GM04504 (cell line): ENCODE data around the gene PBRM1.

Experiments
- DNase-seq: peaks from one replicate; pipeline ENCODE4 v3.0.0-alpha.2; 2012; ENCODE audit warnings: low read depth

The PBRM1 gene

DNA sequence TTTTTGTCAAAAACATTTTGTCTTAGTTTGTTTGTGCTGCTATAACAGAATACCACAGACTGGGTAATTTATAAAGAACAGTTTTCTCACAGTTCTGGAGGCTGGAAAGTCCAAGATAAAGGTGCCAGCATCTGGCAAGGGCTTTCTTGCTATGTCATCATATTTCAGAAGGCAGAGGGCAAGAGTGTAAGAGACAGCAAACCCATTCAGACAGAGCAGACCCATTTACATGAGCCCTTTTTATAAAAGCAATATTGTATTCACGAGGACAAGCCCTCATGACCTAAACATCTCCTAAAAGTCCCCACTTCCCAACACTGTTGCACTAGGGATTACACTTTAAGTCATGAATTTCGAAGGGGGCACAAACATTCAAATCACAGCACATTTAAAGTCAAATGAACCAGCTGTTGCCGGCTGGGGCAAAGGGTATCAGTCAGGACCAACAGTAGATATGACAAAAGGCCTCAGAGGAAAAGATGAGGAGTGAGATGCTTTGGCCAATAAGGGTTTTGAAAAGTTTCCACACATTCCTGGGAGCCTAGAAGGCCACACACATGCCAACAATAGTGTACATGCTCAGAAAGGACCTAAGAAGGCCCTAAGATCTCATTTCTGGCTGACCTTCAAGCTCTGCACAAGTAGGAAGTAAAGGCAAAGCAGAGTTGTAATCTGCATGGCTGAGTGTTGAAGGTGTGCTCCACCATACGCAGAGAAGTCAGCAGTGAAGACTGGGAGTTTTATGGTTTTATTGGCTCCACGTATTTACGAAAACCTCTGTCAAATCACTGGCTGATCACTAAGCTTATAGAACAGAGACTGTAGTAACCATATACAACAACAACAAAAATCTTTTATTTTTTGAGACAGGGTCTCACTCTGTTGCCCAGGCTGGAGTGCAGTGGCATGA lies 111.4 kb downstream of the PBRM1 start:
- DNase-seq: no peak

DNA sequence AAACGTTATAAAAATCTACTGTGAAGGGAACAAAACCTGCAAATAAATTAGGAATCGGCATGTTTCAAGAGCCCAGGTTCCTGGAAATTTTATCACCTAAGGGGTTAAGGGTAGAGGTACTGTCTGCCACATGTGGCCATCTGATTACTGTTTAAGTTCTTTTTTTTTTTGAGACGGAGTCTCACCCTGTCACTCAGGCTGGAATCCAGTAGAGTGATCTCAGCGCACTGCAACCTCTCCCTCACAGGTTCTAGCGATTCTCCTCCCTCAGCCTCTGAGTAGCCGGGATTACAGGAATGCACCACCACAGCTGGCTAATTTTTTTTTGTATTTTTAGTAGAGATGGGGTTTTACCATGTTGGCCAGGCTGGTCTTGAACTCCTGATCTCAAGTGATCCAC lies 113.5 kb downstream of the PBRM1 start:
- DNase-seq: no peak

DNA sequence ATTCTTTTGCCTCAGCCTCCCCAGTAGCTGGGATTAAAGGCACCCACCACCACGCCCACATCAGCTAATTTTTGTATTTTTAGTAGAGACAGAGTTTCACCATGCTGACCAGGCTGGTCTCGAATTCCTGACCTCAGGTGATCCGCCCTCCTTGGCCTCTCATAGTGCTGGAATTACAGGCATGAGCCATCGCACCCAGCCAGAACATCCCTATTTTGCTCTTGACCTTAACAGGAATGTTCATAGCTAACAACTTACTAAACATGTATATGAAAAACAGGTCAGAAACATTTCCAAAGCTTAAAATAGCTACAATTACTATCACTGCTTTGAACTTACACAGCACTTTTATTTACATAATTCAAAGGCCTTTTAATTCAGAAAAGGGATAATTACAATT lies 115.6 kb downstream of the PBRM1 start:
- DNase-seq: no peak

DNA sequence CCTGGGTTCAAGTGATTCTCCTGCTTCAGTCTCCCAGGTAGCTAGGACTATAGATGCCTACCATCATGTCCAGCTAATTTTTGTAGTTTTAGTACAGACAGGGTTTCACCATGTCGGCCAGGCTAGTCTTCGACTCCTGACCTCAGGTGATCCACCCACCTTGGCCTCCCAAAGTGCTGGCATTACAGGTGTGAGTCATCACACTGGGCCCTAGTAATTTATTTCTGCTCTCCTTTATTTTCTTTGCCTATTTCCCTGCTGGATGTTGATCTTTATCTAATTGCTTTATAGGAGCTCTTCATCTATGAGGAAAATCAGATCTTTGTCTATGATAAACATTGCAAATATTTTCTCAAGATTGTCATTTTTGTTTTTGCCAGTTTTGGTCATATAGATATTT lies 117.6 kb downstream of the PBRM1 start:
- DNase-seq: no peak

DNA sequence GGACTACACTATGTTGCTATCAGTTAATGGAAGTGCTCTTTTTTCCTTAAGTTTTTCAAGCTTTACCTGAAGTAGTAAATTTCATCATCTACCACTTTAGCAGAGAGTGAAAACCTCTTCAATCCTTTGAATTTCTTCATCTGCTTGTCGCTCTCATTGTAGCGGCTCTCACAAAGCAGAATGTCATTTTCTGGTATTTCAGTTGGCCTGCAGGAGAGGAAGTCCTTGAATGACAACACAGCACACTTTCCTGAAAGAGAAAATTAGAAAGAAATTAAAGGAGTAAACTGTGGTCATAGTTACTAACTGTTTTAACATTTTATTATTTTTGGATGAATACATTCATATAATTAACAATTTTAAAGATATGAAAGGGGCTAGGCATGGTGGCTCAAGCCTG lies 121.7 kb downstream of the PBRM1 start:
- no peak for DNase-seq

DNA sequence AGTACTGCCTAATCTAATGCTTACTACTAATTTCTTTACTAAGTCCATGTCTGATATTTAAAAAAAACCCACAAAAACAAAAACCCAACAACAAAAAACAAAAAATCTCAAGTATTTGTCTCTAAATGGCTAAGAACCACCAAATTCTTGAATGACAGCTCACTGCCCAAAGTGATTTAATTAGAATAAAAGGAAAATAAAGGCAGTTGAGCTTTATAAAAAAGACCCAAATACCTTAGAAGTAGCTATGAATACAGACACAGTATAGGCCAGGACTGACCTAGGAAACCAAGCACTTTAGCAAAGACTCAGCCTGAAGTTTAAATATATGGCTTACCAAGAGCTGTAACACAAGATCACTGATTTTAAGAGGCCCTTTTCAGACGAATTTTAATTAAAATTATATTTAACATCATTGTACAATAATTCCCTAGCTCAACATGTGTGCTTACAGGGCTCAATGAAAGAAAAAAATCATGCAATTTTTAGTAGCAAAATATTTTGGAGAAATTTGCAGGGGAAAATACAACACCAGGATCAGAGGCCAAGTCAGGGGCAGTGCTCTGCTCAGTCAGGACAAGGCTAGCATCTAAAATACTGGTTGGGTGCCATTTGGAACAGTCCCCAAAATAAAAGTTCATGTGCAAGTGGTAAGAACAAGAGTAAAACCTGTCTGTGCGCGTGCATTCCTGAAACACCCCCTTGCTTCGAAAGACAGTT lies 124.5 kb downstream of the PBRM1 start:
- DNase-seq: no peak

DNA sequence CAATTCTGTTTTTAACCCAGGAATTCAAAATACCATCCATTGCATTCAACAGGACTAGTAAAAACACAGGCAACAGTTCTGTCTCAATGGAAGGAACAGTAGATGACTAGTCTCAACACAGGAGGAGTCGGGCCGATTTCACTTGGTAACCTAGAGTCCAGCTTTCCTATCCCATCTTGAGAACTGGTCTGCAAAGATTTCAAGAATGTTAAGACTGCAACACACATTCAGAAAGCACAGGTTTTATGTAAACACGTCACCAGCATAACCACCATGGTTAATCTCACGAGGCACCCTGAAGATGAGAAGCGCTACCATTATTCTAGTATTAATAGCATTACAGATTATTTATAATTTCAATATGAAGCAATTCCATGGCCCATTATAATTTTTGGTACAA lies 127.3 kb downstream of the PBRM1 start:
- DNase-seq: no peak

DNA sequence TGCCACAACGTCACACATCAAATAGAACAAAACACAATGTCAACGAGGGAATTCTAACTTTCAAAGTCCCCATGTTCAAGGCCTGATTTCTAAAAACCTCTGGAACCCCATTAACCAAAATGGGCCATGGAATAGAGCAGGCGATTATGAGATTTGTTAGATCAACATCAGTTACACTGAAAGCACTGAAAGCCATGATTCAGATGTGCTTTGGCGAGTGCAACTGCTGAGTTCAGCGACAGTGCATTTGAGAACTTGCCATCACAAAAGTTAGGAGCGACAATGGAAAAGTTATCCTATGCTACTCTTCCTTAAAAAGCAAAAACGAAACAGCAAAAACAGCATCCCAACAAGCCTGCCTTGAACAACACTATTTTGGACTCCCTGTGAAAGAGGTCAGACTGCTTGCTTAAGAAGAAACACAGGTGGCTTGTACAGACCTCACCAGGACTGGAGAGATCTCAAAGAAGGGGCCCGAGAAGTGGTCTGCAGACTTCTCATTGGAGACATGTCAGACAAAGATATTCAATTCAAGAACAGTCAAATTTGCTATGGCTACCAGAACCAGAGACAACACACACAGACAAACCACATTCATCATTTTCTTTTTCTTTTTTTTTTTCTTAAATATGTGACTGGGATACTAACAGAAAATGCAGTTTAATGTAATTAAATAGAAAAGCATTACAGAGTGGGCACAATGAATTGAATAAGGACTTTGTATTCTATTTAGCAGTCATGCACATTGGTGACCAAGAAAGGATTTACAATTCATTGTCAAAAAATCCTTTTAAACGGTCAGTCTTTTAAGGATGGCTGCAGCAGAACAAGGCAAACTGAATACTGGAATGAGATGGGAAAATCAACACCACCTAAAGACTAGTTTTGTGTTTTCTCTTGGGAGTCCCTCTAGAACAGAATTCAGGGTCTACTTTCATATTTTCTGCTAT lies 128.4 kb downstream of the PBRM1 start:
- no peak for DNase-seq

DNA sequence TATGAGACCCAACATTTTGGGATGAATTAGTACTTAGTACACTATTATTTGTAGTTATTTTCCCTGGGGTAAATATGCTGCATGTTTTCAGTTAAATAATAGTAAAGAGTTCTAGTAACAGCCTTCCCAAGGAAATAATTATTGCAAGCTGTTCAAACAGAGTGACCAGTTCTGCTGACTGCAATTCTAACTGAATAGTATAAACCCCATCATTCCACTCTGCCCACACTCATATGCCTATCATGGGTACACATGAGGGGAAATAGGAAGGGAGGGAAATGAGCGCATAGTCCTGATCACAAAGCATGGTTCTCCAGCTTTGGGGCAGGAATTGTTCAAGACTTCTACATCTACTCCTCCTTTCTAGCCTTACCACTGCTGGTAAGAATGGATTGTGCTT lies 130.7 kb downstream of the PBRM1 start:
- no peak for DNase-seq

DNA sequence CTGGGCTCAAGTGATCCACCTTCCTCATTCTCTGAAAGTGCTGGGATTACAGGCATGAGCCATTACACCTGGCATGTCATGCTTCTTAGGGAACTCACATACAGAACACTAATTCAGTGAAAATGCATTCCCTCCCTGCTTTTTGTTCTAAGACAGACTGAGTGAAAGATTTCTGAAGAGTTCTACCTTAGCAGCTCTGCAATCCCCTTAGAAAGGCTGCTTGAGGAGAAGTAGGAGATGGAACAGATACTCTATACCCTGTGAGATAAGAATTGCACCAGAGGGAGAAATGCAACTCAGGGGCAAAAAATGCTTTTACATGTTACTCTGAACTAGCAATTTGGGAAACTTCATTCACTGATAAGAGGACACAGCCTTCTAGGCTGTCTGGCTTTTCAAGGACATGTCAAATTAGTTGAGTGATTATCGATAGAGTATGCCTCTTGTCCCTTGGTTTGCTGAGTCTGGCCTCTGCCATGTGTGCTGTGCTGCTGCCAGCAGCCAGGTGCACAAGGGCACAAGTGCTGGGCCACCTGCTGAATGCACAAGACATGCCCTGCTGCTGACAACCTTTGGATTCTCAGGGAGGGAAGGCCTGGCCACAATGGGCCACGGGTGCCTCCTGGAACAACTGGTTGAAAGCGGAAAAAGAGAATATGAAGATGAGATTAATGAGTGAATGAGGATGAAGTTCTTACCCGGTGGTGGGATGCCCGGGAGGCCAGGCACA lies 131.5 kb downstream of the PBRM1 start:
- DNase-seq: no peak

DNA sequence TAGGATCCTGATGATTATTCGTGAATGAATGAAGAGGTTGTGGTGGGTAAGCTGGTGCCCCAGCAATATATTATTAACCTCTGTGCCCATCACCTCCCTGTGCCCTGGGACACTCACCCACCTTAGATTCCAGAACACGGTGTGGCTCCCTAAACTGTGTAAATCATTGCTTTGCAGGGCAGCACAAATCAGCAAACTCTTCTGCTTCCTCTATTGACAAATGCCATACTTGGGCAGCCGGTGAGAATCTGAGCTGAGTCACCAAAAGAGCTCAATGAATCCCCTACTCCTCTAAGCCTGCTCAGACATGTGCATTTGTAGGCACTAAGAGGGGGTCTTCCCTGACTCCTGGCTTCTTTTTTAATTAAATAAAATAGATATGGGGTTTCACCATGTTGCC lies 133.6 kb downstream of the PBRM1 start:
- DNase-seq: no peak

DNA sequence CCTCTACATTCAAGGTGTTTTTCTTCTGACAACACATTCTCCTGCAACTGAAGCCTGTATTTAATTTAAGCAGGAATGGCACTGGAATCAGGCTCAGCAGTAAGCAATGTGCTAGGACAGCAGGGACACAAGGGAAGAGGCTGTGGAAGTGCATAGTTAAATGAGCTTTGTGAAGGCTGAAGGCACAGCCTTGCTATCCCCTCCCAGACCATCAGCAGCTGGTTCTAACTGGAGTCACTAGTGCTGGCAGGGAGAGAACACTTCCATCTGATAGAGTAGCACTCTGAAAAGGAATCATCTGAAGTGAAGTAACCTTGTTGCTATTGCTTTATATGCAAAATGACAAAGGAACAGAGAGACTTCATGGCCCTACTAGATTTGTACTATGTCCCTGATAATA lies 134.6 kb downstream of the PBRM1 start:
- no peak for DNase-seq

DNA sequence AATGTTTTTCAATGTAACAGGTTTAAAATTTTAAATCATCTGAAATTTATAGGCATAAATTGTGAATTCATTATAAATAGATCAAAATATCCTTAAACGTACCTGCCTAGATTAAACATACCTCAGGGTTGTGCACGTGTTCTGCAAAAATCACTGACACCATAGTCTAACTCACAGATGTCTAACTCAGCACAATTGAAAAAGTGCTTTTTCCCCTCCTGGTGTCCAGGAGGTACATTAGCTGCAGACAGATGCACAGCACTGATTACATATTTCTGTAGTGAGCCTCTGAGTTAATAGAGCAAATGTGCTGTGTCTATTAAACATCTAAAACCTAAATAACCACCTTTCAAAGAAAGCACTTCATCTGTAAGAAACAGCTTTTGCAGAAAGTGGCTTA lies 138.6 kb downstream of the PBRM1 start:
- DNase-seq: no peak

DNA sequence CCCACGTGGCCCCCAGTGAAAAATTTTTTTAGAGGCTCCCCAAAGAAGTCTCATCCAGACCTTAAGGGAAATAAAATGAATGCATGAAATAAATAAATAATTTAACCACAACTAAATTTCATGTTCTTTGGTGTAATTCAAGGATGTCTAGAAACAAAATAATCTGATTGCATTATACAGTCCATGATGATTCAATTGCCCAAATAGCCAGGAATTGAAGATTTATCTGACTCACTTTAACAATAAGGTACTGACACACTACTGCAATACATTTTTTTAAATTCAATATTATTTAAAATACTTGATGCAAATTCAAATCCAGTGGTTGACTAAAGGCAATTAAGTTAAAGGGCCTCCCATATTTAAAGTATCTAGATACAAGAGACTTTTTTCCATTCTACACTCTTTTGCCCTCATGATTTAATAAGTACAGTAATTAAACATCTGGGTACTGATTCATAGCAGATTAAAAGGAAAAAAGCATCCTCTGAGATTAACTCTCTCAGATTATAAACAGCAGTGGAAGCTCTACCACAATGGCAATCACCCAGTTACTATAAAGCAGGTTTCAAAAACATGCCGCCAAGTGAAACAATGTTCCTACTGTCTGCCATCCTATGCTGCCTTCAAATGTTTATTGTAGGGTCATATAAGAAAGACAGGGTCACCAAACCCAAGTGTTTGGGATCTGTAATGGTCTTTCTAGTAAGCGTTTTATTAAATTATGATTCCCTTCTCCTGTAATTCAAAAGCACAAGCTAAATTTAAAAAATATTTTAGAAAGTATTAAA lies 139.4 kb downstream of the PBRM1 start:
- DNase-seq: no peak

DNA sequence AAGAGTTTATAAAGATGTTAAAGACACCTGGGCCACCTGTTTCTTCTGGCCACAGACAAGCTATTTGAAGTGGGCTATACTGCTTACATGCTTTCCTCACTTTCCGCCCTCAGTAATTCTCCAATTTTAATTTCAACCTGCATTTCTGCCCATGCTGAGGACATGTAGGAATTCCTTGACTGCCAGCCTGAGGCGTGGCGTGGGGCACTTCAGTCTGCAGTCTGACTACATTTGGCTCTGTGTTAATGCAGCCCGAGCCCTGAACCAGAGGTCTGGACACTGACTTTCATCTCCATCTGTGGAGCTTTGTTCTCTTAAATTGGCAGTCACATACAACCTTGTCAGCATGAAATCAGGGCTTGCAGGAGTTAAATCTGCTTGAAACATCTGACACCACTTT lies 140.8 kb downstream of the PBRM1 start:
- no peak for DNase-seq

DNA sequence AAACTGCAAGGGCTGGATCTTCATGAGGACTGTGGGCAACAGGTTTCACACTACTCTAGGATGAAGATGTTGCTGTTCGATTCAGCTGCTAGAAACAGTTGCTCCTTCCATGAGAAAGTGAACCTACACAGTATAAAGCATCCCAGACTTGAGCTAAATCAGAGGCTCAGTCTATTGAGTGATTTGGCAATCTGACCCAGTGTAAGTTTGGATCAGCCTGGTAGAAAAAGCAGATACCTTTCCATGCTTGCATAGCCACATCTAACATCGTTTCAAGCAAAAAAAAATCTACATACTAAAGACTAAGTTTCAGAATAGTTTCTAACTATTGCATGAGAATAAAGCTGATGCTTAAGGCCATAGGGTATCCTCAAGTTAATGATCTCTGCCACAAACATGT lies 144.7 kb downstream of the PBRM1 start:
- DNase-seq: no peak

DNA sequence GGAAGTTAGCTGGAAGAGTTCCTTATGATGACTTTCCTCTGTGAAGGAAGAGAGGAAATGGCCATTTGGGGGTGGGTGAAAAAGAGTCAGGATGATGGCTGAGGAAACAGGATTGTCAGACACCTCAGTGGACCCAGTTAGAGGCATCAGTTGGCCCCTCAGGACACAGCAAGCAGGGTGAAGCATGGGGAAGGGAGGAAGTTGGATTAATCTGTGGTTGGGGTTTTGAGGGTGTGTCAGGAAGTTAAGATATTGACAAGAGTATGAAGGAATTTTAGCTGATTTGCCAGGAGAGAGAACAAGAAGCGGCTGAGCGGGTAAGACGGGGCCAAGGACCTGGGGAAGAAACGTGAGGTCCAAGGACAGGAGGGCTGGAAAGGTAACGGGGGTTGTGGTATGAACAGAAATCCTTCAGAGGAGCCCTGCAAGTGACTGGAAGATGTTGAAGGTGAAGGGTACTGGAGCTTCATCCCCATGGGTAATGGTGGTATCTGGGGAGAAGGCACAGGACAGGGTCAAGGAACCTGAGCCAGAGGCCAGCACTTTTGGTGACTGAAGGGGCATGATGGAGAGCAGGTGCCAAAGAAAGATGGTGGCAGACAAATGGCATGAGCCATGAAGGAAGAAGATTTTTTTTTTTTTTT lies 146.6 kb downstream of the PBRM1 start:
- no peak for DNase-seq

DNA sequence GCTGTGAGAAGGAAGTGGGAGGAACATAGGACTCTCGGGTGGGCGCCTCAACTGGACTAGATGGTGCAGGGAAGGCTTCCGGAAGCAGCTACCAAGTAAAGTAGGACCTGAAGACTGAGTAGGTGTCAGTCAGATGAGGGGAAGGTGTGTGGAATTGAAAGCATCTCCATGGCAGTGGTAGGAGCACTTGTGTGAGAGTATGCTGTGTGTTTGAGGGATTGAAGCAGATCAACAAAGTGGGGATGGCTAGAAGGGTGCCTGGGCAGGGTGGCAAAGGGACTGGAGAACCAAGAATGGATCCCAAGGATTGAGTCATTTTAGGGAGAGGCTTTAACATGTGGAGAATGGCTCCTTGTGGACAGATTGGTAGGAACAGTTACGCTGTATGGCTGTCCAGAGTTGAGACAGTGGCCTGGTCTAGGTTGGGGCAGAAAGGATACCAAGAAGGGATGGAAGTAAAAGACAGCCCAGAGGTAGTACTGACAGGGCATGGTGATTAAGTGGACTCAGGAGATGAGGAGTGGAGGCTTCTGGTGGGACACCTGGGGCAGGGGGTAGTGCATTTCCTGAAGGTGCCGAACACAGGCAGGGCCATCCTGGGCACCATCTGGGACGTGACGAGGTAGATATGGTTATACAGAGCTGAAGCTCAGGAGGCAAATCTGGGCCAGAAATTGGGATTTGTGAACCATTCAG lies 147.8 kb downstream of the PBRM1 start:
- DNase-seq: no peak

DNA sequence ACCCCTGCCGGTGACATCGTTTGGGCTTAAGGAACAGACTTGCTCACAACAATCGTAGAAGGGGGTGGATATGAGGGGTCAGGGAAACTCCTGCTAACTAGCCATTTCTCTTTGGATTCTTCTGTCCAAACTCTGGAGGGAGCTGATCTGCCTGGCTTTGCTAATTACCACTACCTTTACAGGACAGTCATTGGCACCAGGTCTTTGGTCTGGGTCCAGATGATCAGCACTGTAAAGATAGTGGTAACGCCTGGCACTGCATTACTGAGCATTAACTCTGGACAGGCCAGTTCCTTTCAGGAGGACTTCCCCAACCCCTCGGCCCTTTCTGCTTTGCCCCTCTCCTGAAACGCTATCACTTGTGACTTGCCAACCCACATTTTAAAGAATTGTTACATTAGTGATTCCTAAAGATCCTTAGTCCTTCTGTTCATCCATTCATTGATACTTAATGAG lies 148.5 kb downstream of the PBRM1 start:
- DNase-seq: no peak
